Measurements from ENCODE around the gene EPOP.

DNA sequence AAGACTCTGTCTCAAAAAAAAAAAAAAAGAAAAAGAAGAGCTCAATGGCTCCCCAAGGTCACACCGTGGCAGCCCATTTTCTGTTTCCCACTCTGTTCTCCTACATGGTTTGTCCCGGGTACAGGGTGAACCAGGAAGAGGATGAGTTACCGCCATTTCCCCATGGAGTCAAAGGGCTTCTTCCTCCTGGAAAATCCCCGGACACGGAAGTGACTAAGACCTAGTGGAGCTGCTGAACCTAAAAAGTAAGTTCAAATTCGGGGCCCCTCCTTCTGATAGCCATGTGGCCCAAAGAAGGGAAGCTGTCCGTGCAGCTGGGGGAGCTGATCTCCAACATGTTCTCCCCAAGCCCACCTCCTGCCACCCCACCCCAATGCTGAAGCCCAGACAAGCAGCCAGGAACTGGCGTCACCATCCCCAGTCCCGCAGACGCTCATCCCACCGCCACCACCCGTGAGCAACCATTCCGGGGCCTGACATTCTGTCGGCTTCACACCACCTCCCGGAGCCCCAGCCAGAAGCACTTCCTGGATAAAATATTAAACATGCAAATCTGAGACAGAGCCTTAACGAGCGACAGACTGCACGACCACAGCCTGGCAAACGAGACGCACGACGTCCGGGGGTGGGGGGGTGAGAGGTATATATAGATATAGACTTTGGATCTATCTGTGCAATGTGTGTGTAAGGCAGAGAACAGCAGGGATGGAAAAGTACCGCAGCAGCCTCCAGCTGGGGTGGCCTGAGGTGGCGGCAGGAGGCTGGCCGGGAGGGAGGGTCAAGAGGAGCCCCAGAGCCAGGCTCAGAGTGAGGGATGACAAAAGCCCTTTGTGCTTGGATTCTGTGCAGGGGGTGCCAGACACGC lies 17.6 kb downstream of the EPOP start:
- TF ChIP-seq EZH2phosphoT487 (IDR thresholded peaks at IDR 0.05; ENCODE audit: low read length) (no peak), EZH2 (optimal IDR thresholded peaks at IDR 0.05; ENCODE audit: low read depth, low read length) (no peak)
- TF ChIP-seq, protein P1, sequence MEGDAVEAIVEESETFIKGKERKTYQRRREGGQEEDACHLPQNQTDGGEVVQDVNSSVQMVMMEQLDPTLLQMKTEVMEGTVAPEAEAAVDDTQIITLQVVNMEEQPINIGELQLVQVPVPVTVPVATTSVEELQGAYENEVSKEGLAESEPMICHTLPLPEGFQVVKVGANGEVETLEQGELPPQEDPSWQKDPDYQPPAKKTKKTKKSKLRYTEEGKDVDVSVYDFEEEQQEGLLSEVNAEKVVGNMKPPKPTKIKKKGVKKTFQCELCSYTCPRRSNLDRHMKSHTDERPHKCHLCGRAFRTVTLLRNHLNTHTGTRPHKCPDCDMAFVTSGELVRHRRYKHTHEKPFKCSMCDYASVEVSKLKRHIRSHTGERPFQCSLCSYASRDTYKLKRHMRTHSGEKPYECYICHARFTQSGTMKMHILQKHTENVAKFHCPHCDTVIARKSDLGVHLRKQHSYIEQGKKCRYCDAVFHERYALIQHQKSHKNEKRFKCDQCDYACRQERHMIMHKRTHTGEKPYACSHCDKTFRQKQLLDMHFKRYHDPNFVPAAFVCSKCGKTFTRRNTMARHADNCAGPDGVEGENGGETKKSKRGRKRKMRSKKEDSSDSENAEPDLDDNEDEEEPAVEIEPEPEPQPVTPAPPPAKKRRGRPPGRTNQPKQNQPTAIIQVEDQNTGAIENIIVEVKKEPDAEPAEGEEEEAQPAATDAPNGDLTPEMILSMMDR (IDR thresholded peaks at IDR 0.05; ENCODE audit: low read length): no peak
